Cardiac fibroblast (primary cell): ENCODE measurements around the gene ITGAE.
"Not testable (repeated sequence)": the region's sequence is repeated elsewhere in the genome, so short reads cannot be mapped to it uniquely, and the experiment has no call there.

Experiments
- DNase-seq, 2 donors: peaks; one replicate each; pipeline versions ENCODE4 v3.0.0 to v3.0.0-alpha.2; 2010; ENCODE audit warnings: low read depth in 2 of 2
- H3K4me3 ChIP-seq, 2 donors: replicated peaks in 1 of 2; 1 replicate in 1 of 2; 2 replicates in 1 of 2; pipeline ENCODE4 v1.5.1; 2011; ENCODE audit warnings: low read depth in 2 of 2, low read length in 2 of 2, mild to moderate bottlenecking in 2 of 2, moderate library complexity in 1 of 2
- TF ChIP-seq, protein P1 (sequence below): IDR thresholded peaks from one replicate; pipeline ENCODE4 v1.5.1; 2011; ENCODE audit warnings: low read depth, mild to moderate bottlenecking, low read length, inconsistent platforms

Gene ITGAE

DNA sequence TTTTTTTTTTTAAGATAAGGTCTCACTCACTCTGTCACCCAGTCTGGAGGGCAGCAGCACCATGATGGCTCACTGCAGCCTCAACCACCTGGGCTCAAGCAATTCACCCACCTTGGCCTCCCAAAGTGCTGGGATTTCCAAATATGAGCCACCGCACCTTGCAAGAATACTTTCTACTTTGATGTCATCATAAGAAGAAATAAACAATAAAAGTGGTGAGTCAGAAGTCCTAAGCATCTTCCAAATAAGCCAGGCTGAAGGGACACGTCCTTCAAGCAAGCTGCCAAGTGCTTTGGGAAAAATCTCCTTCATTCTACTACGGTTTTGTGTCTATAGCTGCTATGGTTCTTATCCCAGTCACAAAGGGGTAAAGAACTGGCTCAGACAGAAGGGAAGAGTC lies 57.0 kb downstream of the ITGAE start:
- no peak overlapping the region for H3K4me3 ChIP-seq
- peak in 1 of 2 donors; percentile 40 for DNase-seq
- TF ChIP-seq, protein P1, sequence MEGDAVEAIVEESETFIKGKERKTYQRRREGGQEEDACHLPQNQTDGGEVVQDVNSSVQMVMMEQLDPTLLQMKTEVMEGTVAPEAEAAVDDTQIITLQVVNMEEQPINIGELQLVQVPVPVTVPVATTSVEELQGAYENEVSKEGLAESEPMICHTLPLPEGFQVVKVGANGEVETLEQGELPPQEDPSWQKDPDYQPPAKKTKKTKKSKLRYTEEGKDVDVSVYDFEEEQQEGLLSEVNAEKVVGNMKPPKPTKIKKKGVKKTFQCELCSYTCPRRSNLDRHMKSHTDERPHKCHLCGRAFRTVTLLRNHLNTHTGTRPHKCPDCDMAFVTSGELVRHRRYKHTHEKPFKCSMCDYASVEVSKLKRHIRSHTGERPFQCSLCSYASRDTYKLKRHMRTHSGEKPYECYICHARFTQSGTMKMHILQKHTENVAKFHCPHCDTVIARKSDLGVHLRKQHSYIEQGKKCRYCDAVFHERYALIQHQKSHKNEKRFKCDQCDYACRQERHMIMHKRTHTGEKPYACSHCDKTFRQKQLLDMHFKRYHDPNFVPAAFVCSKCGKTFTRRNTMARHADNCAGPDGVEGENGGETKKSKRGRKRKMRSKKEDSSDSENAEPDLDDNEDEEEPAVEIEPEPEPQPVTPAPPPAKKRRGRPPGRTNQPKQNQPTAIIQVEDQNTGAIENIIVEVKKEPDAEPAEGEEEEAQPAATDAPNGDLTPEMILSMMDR: no peak

DNA sequence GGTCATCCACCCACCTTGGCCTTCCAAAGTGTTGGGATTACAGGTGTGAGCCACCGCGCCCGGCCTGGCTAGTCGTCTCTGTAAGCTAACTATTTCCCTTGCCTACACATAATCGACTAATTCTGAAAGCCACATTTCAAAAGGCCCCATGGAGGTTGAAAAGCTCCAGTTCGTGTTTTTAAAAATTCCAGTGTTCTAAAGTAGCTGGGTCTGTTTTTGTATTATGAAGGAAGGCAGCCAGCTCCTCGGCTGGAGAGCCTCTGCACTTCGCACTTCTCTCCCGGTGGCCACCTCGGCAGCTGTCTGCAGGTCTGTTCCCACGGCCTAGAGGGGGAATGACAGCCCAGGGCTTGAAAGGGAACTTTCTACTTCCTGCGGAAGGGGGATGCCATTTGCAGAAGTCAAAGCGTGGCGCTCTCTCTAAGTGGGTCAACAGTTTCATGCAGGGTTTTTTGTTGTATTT lies 60.3 kb downstream of the ITGAE start:
- H3K4me3 ChIP-seq: no peak overlapping the region
- DNase-seq: no peak
- TF ChIP-seq, protein P1: no peak

DNA sequence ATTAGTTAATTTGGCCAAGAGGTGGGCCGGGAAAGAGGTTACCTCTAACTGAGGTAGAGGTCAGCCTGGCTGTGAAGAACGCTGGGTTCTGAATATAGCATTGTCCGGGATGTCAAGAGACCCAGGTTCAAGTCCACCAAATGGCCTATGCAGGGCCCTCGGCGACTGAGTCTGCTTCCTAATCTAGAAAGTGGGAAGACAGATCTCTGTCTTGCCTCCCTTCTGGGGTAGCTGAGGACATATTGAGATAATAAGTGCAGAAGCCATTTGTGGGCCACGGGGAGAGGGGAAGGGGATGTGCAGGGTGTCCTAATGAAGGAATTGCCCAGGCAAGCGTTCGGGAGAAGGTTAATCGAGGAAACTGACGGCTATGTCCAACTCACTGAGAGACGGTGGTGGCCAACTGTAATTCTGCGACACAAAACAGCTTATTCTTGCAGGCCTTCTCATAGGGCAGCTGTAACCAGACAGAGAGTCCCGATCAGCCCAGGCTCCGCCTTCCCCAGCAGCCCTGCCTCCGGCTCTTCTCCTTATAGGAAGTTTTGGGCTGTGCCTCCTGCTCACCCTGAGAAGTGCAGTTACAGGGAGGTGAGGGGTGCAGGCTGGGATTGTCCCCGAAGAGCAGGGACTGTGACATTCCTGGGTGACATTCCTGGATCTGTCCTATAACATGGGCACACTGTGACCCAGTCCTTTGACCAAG lies 61.4 kb downstream of the ITGAE start:
- DNase-seq: no peak
- H3K4me3 ChIP-seq: no peak overlapping the region
- TF ChIP-seq, protein P1: no peak

DNA sequence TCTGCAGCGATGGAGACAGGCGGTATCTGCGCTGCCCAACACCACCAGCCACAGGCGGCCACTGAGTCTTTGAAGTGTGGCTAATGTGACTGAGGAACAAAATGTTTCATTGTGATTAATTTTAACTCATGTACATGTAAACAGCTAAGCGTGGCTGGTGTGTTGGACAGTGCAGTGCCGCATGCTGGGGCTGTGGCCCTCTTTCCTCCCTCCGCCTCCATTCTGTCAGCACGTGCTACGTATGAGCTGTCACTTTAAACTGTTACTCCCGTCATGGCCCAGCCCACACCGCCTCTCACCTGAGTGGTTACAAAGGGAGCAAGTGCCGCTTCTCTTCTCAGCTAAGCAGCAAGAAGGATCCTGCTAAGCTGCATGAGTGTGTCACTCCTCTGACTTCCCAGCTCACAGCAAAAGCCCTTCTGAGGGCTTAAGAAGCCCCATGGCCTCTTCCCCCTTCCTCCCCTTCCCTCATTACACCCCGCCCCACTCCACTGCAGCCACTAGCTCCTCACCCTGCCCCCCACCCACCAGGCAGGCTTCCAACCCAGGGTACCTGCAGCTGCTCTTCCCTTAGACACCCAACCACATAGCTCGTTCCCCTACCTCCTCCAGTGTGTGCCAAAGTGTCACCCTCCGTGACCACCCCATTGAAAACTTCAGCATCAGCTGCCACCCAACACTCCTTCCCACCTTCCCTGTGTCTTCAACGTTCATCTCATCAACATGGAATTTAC lies 62.3 kb downstream of the ITGAE start:
- H3K4me3 ChIP-seq: no peak overlapping the region
- TF ChIP-seq, protein P1: no peak
- DNase-seq: no peak

DNA sequence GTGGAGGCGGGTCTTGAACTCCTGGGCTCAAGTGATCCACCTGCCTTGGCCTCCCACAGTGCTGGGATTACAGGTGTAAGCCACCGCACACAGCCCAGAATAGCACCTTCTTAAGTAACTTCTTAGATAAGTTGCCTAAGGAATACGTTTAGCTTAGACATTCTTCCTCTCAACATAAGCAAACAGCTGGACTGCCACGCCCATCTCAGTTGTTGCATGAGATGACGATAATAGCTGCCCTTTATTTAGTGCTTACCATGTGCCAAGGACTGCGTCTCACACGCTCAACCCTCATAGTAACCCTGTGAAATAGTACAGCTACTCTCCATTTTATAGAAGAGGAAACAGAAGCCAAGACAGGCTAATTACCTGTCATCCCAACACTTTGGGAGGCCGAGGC lies 65.5 kb downstream of the ITGAE start:
- TF ChIP-seq, protein P1: no peak
- DNase-seq: peak in 1 of 2 donors; percentile 14
- H3K4me3 ChIP-seq: no peak overlapping the region

DNA sequence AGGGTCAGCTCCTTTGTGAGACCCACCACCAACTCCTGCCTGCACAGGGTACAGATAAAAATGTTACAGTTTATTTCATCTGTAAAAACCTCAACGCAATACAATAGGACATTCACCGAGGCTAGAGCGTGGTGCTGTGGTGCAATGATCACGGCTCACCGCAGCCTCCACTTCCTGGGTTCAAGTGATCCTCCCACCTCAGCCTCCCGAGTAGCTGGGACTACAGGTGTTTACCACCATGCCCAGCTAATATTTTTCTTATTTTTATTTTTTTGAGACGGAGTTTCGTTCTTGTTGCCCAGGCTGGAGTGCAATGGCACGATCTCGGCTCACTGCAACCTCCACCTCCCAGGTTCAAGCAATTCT lies 66.1 kb downstream of the ITGAE start:
- DNase-seq, H3K4me3 ChIP-seq: not testable (repeated sequence)

DNA sequence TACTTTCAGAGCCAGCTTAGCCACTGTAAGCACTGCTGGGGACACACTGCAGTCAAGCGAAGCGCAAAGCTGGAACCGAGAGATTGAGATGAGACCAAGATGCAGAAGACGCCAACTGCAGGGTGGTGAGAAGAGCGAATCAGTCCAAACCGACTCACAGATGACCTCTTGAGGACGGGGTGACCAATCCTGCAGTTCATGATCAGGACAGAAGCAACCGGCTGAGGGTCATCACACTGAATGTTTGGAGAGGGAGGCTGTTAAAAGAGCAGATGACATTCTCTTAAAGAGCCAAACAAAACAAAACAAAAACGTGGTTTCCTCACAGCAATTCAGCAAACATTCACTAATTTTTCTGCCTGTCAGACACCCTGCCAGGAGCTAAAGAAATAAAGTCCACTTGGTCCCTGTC lies 68.8 kb downstream of the ITGAE start:
- TF ChIP-seq, protein P1: no peak
- no peak overlapping the region for H3K4me3 ChIP-seq
- peak; percentile 42 to 48 for DNase-seq
